ENCODE results near the gene RNF38.

RNF38 gene

DNA sequence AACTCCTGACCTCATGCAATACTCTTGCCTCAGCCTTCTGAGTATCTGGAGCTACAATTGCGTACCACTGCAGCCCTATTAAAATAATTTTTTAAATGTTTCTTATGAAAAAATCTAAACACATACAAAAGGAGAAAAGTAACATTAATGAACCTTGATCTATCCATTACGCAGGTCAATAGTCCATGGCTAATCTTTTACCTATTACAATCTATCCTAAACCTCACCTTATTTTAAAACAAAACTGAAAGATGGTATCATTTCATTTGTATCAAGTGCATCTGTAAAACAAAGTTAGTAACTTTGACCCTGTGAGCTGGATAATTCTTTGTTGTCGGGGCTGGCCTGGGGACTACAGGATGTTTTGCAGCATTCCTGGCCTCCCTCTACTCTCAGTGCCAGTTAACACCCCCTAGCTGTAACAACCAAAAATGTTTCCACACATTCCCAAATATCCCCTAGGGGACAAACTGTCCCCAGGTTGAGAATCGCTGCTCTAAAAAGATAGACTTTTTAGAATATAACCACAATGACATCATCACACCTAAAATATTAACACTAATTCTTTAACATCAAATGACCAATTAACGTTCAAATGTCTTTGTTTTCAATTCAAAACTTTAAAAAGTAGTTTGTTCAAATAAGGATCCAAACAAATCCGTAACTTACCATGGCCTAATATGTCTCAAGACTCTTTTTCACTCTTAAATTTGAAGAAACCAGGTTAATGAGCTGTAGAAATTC lies 54.8 kb downstream of the RNF38 start:
- no peak for TF ChIP-seq CTCF (IDR thresholded peaks at IDR 0.05; ENCODE audit: extremely low read depth, missing control alignments)
- DNase-seq (ENCODE audit: low spot score), result no peak

DNA sequence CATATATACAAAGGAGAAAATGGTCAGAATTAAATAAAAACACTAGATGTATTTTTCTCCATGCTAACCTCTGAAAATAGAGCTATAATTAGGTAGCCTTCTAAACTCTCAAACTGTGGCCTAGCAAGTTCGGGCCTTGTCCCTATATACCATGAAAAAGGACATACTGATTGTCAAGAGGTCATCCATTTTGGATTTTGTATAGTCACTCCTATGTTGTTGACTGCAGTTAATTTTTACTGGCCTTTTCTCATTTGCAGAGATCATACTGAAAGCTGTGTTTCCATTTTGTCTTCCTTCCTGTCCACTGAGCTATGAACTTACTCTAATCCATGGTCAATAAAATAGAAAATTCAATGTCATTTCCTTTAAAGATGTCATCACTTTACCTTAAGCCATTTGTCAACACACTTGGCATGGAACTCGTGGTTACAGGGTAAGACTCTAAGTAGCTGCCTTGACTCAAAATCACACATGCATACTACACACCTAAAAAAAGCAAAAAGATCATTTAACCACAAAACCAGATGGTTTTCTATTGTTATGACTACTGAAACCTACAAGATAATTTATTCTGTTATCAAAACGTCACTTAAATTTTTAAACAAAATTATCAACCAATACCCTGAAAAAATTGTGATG lies 58.0 kb downstream of the RNF38 start:
- TF ChIP-seq CTCF (IDR thresholded peaks at IDR 0.05; ENCODE audit: extremely low read depth, missing control alignments), result no peak
- peak; percentile 23 for DNase-seq (ENCODE audit: low spot score)

GRCh38 chr9:36337865-36338264 lies 62.2 kb downstream of the RNF38 start:
- TF ChIP-seq CTCF (IDR thresholded peaks at IDR 0.05; ENCODE audit: extremely low read depth, missing control alignments), result no peak
- no peak for DNase-seq (ENCODE audit: low spot score)

DNA sequence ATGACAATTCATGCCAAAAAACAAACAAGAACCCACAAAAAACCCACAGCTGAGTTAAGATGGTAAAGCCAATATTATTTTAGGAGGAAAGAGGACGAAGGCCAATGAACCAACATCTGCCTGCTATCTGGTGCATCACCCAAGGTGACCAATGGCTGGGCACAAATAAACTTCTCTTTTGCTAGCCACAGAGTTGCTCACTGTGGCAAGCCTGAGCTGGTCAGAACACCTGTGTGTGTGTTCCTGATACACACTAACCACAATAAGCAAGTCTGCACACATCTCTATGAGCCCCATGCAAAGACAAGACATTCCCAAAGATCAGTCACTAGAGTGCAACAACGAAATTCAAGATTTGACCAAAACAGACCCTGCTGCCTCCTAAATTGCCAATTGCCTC lies 63.1 kb downstream of the RNF38 start:
- TF ChIP-seq CTCF (IDR thresholded peaks at IDR 0.05; ENCODE audit: extremely low read depth, missing control alignments), result no peak
- DNase-seq (ENCODE audit: low spot score), result no peak

- no peak for TF ChIP-seq CTCF (IDR thresholded peaks at IDR 0.05; ENCODE audit: extremely low read depth, missing control alignments)
- DNase-seq (ENCODE audit: low spot score), result no peak
Measured at GRCh38 chr9:36336131-36336907, 63.8 kb downstream of the RNF38 start.

- no peak for TF ChIP-seq CTCF (IDR thresholded peaks at IDR 0.05; ENCODE audit: extremely low read depth, missing control alignments)
- DNase-seq (ENCODE audit: low spot score), result no peak
Measured at GRCh38 chr9:36332006-36332405, 68.1 kb downstream of the RNF38 start.
